Gastrocnemius medialis (tissue), 4 donors: ENCODE results near the gene CPNE5.

Experiments used
- CTCF ChIP-seq, 5 experiments: fragments of 450-650 bp in 3 of 5; fragments of 200-600 bp in 2 of 5; sonication (generic) in 2 of 5; IDR thresholded peaks in 4 of 5; conservative IDR thresholded peaks in 1 of 5; 1 replicate in 4 of 5; 2 replicates in 1 of 5; pipeline ENCODE4 v1.5.1; 2016 to 2019; ENCODE audit warnings: antibody characterized with exemption in 5 of 5, mild to moderate bottlenecking in 3 of 5, moderate library complexity in 3 of 5
- POLR2A ChIP-seq, 2 donors: fragments of 450-650 bp; IDR thresholded peaks; one replicate each; pipeline ENCODE4 v1.6.1; 2017; ENCODE audit warnings: antibody characterized with exemption in 2 of 2, mild to moderate bottlenecking in 2 of 2, moderate library complexity in 2 of 2

DNA sequence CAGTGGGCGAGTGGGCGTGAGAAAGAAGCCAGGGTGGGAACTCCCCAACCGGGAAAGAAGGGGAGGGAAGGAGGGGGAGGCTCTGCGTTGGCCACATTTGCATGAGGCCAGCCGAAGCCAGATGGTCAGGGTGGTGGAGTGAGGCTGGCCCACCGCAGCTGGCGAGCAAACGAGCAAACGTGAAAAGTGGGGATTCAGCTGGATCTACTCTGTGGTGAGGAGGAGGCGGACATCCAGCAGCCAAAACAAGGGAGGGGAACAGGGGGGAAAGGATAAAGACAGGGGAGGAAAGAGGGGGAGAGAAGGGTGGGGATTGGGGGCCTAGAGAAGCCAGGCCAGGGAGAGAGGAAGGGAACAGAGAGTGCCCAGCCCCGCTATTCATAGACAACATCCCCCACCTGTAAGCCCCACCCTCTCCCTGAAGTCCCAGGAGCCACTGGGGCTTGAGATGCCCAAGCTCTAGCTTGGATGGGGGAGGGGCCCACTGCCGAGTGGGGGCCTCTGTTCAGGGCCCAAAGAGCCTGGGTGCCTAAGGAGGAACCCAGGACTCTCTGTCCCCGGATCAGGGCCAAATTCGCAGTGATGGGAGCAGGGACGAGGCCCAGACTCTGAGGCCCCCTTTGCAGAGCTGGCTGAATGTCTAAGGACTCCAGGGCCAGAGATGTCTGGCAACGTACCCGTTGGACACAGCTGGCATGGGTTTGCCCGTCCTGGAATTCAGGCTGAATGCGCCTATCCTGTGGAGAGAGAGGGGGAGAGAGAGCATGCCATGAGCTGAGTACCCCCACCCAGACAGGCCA is 45.1 kb downstream of the CPNE5 start:
- TF ChIP-seq CTCF (IDR thresholded peaks at IDR 0.05 in 4 of 5, conservative IDR thresholded peaks at IDR 0.05 in 1 of 5) (no peak), POLR2A (IDR thresholded peaks at IDR 0.05) (no peak)
